Sigmoid colon (tissue), 7 donors: ENCODE data around the gene HEY2. TPM values are rescaled to one million over a fixed set of nuclear protein-coding genes. Genes with fewer than 3 reads are reported as not detected.

ENCODE experiments used
- DNase-seq: peaks from one replicate; pipeline ENCODE4 v3.0.0-alpha.2; 2019
- H3K27ac ChIP-seq, 4 donors: fragments of 200-600 bp; sonication (generic); one replicate each; pipeline ENCODE4 v1.5.1; 2016 to 2019; ENCODE audit warnings: mild to moderate bottlenecking in 1 of 4
- H3K27me3 ChIP-seq, 3 donors: fragments of 200-600 bp; sonication (generic); one replicate each; pipeline ENCODE4 v1.5.1; 2019; ENCODE audit warnings: mild to moderate bottlenecking in 1 of 3
- H3K36me3 ChIP-seq, 4 donors: fragments of 200-600 bp; sonication (generic); one replicate each; pipeline ENCODE4 v1.5.1; 2016 to 2019
- H3K4me1 ChIP-seq, 4 donors: fragments of 200-600 bp; sonication (generic); one replicate each; pipeline ENCODE4 v1.5.1; 2017 to 2019
- H3K4me3 ChIP-seq, 4 donors: fragments of 200-600 bp; sonication (generic); one replicate each; pipeline ENCODE4 v1.5.1; 2017 to 2019; ENCODE audit warnings: mild to moderate bottlenecking in 2 of 4, moderate library complexity in 1 of 4
- H3K9me3 ChIP-seq, 4 donors: fragments of 200-600 bp in 3 of 4; sonication (generic) in 3 of 4; one replicate each; pipeline versions ENCODE4 v1.5.1 to v1.6.1; 2013 to 2019
- CTCF ChIP-seq, 4 experiments: fragments of 450-650 bp in 3 of 4; fragments of 200-600 bp in 1 of 4; IDR thresholded peaks; one replicate each; pipeline ENCODE4 v1.5.1; 2016 to 2019; ENCODE audit warnings: antibody characterized with exemption in 4 of 4, mild to moderate bottlenecking in 3 of 4, moderate library complexity in 2 of 4
- EP300 ChIP-seq, 4 donors: sonication (generic); formaldehyde crosslinking; IDR thresholded peaks; one replicate each; pipeline ENCODE4 v1.6.1; 2017; ENCODE audit warnings: antibody characterized with exemption in 4 of 4
- POLR2A ChIP-seq, 2 donors: fragments of 450-650 bp; IDR thresholded peaks; one replicate each; pipeline ENCODE4 v1.6.1; 2016; ENCODE audit warnings: antibody characterized with exemption in 2 of 2, mild to moderate bottlenecking in 2 of 2, moderate library complexity in 2 of 2
- POLR2AphosphoS5 ChIP-seq, 4 donors: sonication (generic); formaldehyde crosslinking; IDR thresholded peaks; one replicate each; pipeline ENCODE4 v1.6.1; 2017; ENCODE audit warnings: antibody characterized with exemption in 4 of 4
- WGBS, 2 donors: extraction: QIAGEN DNeasy Blood & Tissue Kit; methylation state at CpG; one replicate each; pipeline ENCODE4 v1.1.7; 2013; 5-methylcytosine and 5-hydroxymethylcytosine counted together
- intact Hi-C: fragments of 100-400 bp; cut with DNase I; formaldehyde crosslinking; loops from one replicate; pipeline ENCODE4 v1.15.1; 2023
- polyA plus RNA-seq, 3 donors: library from polyadenylated mRNA; stranded (reverse); fragments of 200-250 nt; gene quantifications; one replicate each; pipeline ENCODE4 v1.2.3, GENCODE V29; 2013
- total RNA-seq, 4 donors: library from RNA; depleted of rRNA; stranded (reverse); fragments of >200 nt; gene quantifications; one replicate each; pipeline ENCODE4 v1.1.0, GENCODE V29; 2016
- donor health status: healthy with polysubstance abuse.
- donor health status: Bipolar disorder and iron deficiency.
- donor health status: healthy.

HEY2 gene
- total and polyA plus RNA-seq, 7 donors, result 1.2 to 3.9 (median 1.6) TPM; not detected in 2

- intact Hi-C loops, result no loop called here
- TF ChIP-seq POLR2A (IDR thresholded peaks at IDR 0.05) (no peak), CTCF (IDR thresholded peaks at IDR 0.05) (no peak), EP300 (IDR thresholded peaks at IDR 0.05) (no peak), POLR2AphosphoS5 (IDR thresholded peaks at IDR 0.05) (no peak)
- no peaks in the 10 kb centered on the region for H3K9me3 ChIP-seq
- peaks cover 0 to 4% (median 0%) of the 10 kb centered on the region in 4 donors for H3K36me3 ChIP-seq
- no peak for DNase-seq
- H3K27me3 ChIP-seq, result peaks cover 0 to 18% (median 0%) of the 10 kb centered on the region in 3 donors
- no peak overlapping the region for H3K4me3 ChIP-seq
- no peak overlapping the region for H3K27ac ChIP-seq
- peaks cover 0 to 16% (median 11%) of the 10 kb centered on the region in 4 donors for H3K4me1 ChIP-seq
Measured at GRCh38 chr6:125753937-125754259, 4.5 kb downstream of the HEY2 start.

- peaks cover 0 to 4% (median 0%) of the 10 kb centered on the region in 4 donors for H3K36me3 ChIP-seq
- intact Hi-C loops, result no loop called here
- no peak overlapping the region for H3K4me3 ChIP-seq
- WGBS, 2 donors, result 40 to 61% methylated on average over 2 of the region's 2 CpGs
- peaks cover 0 to 14% (median 10%) of the 10 kb centered on the region in 4 donors for H3K4me1 ChIP-seq
- DNase-seq, result no peak
- H3K27ac ChIP-seq, result no peak overlapping the region
- TF ChIP-seq POLR2AphosphoS5 (IDR thresholded peaks at IDR 0.05), result no peak
- TF ChIP-seq EP300 (IDR thresholded peaks at IDR 0.05), result no peak
- no peak for TF ChIP-seq CTCF (IDR thresholded peaks at IDR 0.05)
- TF ChIP-seq POLR2A (IDR thresholded peaks at IDR 0.05), result no peak
- H3K27me3 ChIP-seq, result peaks cover 0 to 15% (median 0%) of the 10 kb centered on the region in 3 donors
- no peaks in the 10 kb centered on the region for H3K9me3 ChIP-seq
Measured at GRCh38 chr6:125754566-125754965, 5.1 kb downstream of the HEY2 start.

- TF ChIP-seq POLR2AphosphoS5 (IDR thresholded peaks at IDR 0.05) (no peak), POLR2A (IDR thresholded peaks at IDR 0.05) (no peak), EP300 (IDR thresholded peaks at IDR 0.05) (no peak)
- Histone ChIP-seq H3K27ac (no peak overlapping the region), H3K4me1 (no peaks in the 10 kb centered on the region), H3K9me3 (no peaks in the 10 kb centered on the region), H3K4me3 (no peak overlapping the region), H3K27me3 (no peaks in the 10 kb centered on the region), H3K36me3 (peaks cover 0 to 13% (median 0%) of the 10 kb centered on the region in 4 donors)
- DNase-seq, result no peak
- intact Hi-C loops, result no loop called here
- 87% methylated on average over 42 of the region's 42 CpGs for WGBS, 2 donors
Measured at GRCh38 chr6:125759184-125759902, 9.9 kb downstream of the HEY2 start.

GRCh38 chr6:125759959-125760457, 10.6 kb downstream of the HEY2 start:
- Histone ChIP-seq H3K27me3 (no peaks in the 10 kb centered on the region), H3K9me3 (no peaks in the 10 kb centered on the region), H3K36me3 (peaks cover 0 to 9% (median 0%) of the 10 kb centered on the region in 4 donors), H3K27ac (no peak overlapping the region), H3K4me1 (no peaks in the 10 kb centered on the region), H3K4me3 (no peak overlapping the region)
- intact Hi-C loops, result no loop called here
- TF ChIP-seq POLR2AphosphoS5 (IDR thresholded peaks at IDR 0.05) (no peak), EP300 (IDR thresholded peaks at IDR 0.05) (no peak), CTCF (IDR thresholded peaks at IDR 0.05) (no peak), POLR2A (IDR thresholded peaks at IDR 0.05) (no peak)
- WGBS, 2 donors, result 70 to 75% methylated on average over 5 of the region's 5 CpGs
- DNase-seq, result no peak

- no peak overlapping the region for H3K27ac ChIP-seq
- no peak overlapping the region for H3K4me3 ChIP-seq
- no peaks in the 10 kb centered on the region for H3K4me1 ChIP-seq
- no peak for DNase-seq
- no peaks in the 10 kb centered on the region for H3K27me3 ChIP-seq
- TF ChIP-seq POLR2A (IDR thresholded peaks at IDR 0.05) (no peak), CTCF (IDR thresholded peaks at IDR 0.05) (no peak), POLR2AphosphoS5 (IDR thresholded peaks at IDR 0.05) (no peak), EP300 (IDR thresholded peaks at IDR 0.05) (no peak)
- no peaks in the 10 kb centered on the region for H3K9me3 ChIP-seq
- intact Hi-C loops, result no loop called here
- peaks cover 0 to 9% (median 0%) of the 10 kb centered on the region in 4 donors for H3K36me3 ChIP-seq
- WGBS, 2 donors, result 76 to 86% methylated on average over 2 of the region's 2 CpGs
Measured at GRCh38 chr6:125764121-125764671, 14.8 kb downstream of the HEY2 start.
